IMR-90 (cell line): ENCODE measurements around the gene TENM4. TPM values are rescaled to one million over a fixed set of nuclear protein-coding genes. Genes with fewer than 3 reads are reported as not detected.

Source experiments
- ATAC-seq: fragments of 200-7000 bp; cut with Tn5 transposase; 2 replicates; pipeline ENCODE4 v1.9.1; 2020; ENCODE audit warnings: low read depth, mild to moderate bottlenecking, moderate library complexity
- BruUV-seq: library from RNA; stranded (reverse); fragments of 400-500 nt; replicated peaks from 2 replicates; lab custom pipeline; 2021; lab: Mats Ljungman, UMichigan
- CTCF ChIA-PET: fragments of 300-600 bp; formaldehyde crosslinking; extraction: SDS; loops from one replicate; lab custom pipeline; 2021; ENCODE audit warnings: antibody characterized with exemption; lab: Yijun Ruan, JAX
- POLR2A ChIA-PET: fragments of 300-600 bp; sonication (Branson Sonifier 250); formaldehyde crosslinking; loops from one replicate; lab custom pipeline; 2022; ENCODE audit warnings: antibody characterized with exemption; ENCODE audit not compliant: unreplicated experiment; lab: Charles Lee
- DNase-seq: peaks from one replicate; pipeline ENCODE4 v3.0.0; 2013
- H2AFZ ChIP-seq: replicated peaks from 2 replicates; pipeline ENCODE3; 2013; ENCODE audit warnings: low read length, mild to moderate bottlenecking; ENCODE audit not compliant: poor library complexity
- H2AK5ac ChIP-seq: 2 replicates; pipeline ENCODE4 v1.6.1; 2013; ENCODE audit warnings: low read depth, low read length, inconsistent platforms
- H2AK9ac ChIP-seq: replicated peaks from 2 replicates; pipeline ENCODE3; 2013; ENCODE audit warnings: mild to moderate bottlenecking, low read depth, low read length, moderate library complexity; ENCODE audit not compliant: poor library complexity
- H2BK120ac ChIP-seq: 2 replicates; pipeline ENCODE4 v1.6.1; 2013; ENCODE audit warnings: low read depth, low read length, inconsistent platforms
- H2BK15ac ChIP-seq: 3 replicates; pipeline ENCODE4 v1.6.1; 2013; ENCODE audit warnings: low read depth, low read length, inconsistent platforms
- H2BK20ac ChIP-seq: 2 replicates; pipeline ENCODE4 v1.6.1; 2013; ENCODE audit warnings: low read depth, mild to moderate bottlenecking, inconsistent platforms, low read length, moderate library complexity
- H2BK5ac ChIP-seq: 2 replicates; pipeline ENCODE4 v1.6.1; 2013; ENCODE audit warnings: mild to moderate bottlenecking, low read depth, low read length, inconsistent platforms; ENCODE audit not compliant: poor library complexity, severe bottlenecking
- H3K14ac ChIP-seq: replicated peaks from 2 replicates; pipeline ENCODE4 v1.6.1; 2013; ENCODE audit warnings: low read depth, low read length, inconsistent platforms
- H3K18ac ChIP-seq: 2 replicates; pipeline ENCODE4 v1.6.1; 2013; ENCODE audit warnings: low read depth, low read length, control low read depth
- H3K23ac ChIP-seq: 2 replicates; pipeline ENCODE4 v1.6.1; 2013; ENCODE audit warnings: low read depth, low read length, inconsistent platforms
- H3K27ac ChIP-seq: 2 replicates; pipeline ENCODE4 v1.5.1; 2013; ENCODE audit warnings: mild to moderate bottlenecking, control low read depth, low read length; ENCODE audit not compliant: insufficient read depth
- H3K27me3 ChIP-seq: 2 replicates; pipeline ENCODE4 v1.6.1; 2013; ENCODE audit warnings: low read length; ENCODE audit not compliant: control insufficient read depth, insufficient read depth
- H3K36me3 ChIP-seq: 2 replicates; pipeline ENCODE4 v1.6.1; 2013; ENCODE audit warnings: low read length, mixed read lengths; ENCODE audit not compliant: control insufficient read depth, insufficient read depth
- H3K4ac ChIP-seq: 2 replicates; pipeline ENCODE4 v1.6.1; 2013; ENCODE audit warnings: low read depth, low read length, inconsistent platforms
- H3K4me1 ChIP-seq: 2 replicates; pipeline ENCODE4 v1.6.1; 2013; ENCODE audit warnings: low read length, mixed read lengths; ENCODE audit not compliant: control insufficient read depth, insufficient read depth
- H3K4me2 ChIP-seq: 2 replicates; pipeline ENCODE4 v1.6.1; 2013; ENCODE audit warnings: low read depth, mild to moderate bottlenecking, control low read depth, low read length, moderate library complexity
- H3K4me3 ChIP-seq: 2 replicates; pipeline ENCODE4 v1.5.1; 2013; ENCODE audit warnings: low read depth, mild to moderate bottlenecking, control low read depth, low read length, moderate library complexity; ENCODE audit not compliant: insufficient read depth
- H3K56ac ChIP-seq: 2 replicates; pipeline ENCODE4 v1.6.1; 2013; ENCODE audit warnings: low read length, inconsistent platforms; ENCODE audit not compliant: insufficient read depth; ENCODE audit errors: extremely low read depth
- H3K79me1 ChIP-seq, 2 experiments: 2 replicates each; pipeline ENCODE4 v1.6.1; 2013; ENCODE audit warnings: low read length in 2 of 2, inconsistent platforms in 1 of 2, low read depth in 1 of 2
- H3K9ac ChIP-seq: 2 replicates; pipeline ENCODE4 v1.6.1; 2013; ENCODE audit warnings: low read depth, low read length, control low read depth
- H3K9me1 ChIP-seq: 2 replicates; pipeline ENCODE4 v1.6.1; 2013; ENCODE audit warnings: low read length, inconsistent platforms; ENCODE audit not compliant: insufficient read depth
- H3K9me3 ChIP-seq: 2 replicates; pipeline ENCODE4 v1.6.1; 2013; ENCODE audit warnings: low read length; ENCODE audit not compliant: control insufficient read depth, insufficient read depth
- H4K20me1 ChIP-seq: 2 replicates; pipeline ENCODE4 v1.6.1; 2013; ENCODE audit warnings: low read length, inconsistent platforms; ENCODE audit not compliant: insufficient read depth
- H4K5ac ChIP-seq: 2 replicates; pipeline ENCODE4 v1.6.1; 2013; ENCODE audit warnings: mild to moderate bottlenecking, low read depth, low read length, control low read depth
- H4K8ac ChIP-seq, 2 experiments: 2 replicates each; pipeline ENCODE4 v1.6.1; 2013; ENCODE audit warnings: low read depth in 2 of 2, low read length in 2 of 2, control low read depth in 1 of 2, inconsistent platforms in 1 of 2
- H4K91ac ChIP-seq: 2 replicates; pipeline ENCODE4 v1.6.1; 2013; ENCODE audit warnings: low read depth, low read length, inconsistent platforms; ENCODE audit not compliant: insufficient read depth
- CEBPB ChIP-seq: IDR thresholded peaks from 2 replicates; pipeline ENCODE4 v1.6.1; 2012; ENCODE audit warnings: low read depth, low read length, improper control_type of control experiment
- CHD1 ChIP-seq: IDR thresholded peaks from 2 replicates; pipeline ENCODE4 v1.6.1; 2012; ENCODE audit warnings: low read depth, low read length, improper control_type of control experiment
- ELK1 ChIP-seq: fragments of 150-350 bp; IDR thresholded peaks from 2 replicates; pipeline ENCODE4 v1.6.1; 2016; ENCODE audit warnings: low read depth, mild to moderate bottlenecking, low read length, moderate library complexity, borderline replicate concordance
- FOS ChIP-seq: fragments of 150-350 bp; IDR thresholded peaks from 2 replicates; pipeline ENCODE4 v1.6.1; 2016; ENCODE audit warnings: low read depth, low read length
- MAZ ChIP-seq: IDR thresholded peaks from 2 replicates; pipeline ENCODE4 v1.6.1; 2012; ENCODE audit warnings: low read depth, mild to moderate bottlenecking, low read length, improper control_type of control experiment, moderate library complexity, borderline replicate concordance
- NFE2L2 ChIP-seq: fragments of 150-350 bp; IDR thresholded peaks from 2 replicates; pipeline ENCODE4 v1.6.1; 2016; ENCODE audit warnings: low read depth, mild to moderate bottlenecking, low read length
- POLR2A ChIP-seq: IDR thresholded peaks from 2 replicates; pipeline ENCODE4 v1.6.1; 2012; ENCODE audit warnings: mild to moderate bottlenecking, low read depth, low read length
- RAD21 ChIP-seq: IDR thresholded peaks from 2 replicates; pipeline ENCODE4 v1.6.1; 2012; ENCODE audit warnings: low read length, improper control_type of control experiment
- RCOR1 ChIP-seq: IDR thresholded peaks from 2 replicates; pipeline ENCODE4 v1.6.1; 2012; ENCODE audit warnings: mild to moderate bottlenecking, low read length, improper control_type of control experiment; ENCODE audit not compliant: insufficient replicate concordance
- RFX5 ChIP-seq: IDR thresholded peaks from 2 replicates; pipeline ENCODE4 v1.8.0; 2012; ENCODE audit warnings: low read depth, mild to moderate bottlenecking, low read length, moderate library complexity
- SMC3 ChIP-seq: fragments of 150-350 bp; IDR thresholded peaks from 2 replicates; pipeline ENCODE4 v1.6.1; 2016; ENCODE audit warnings: low read depth, mild to moderate bottlenecking, antibody characterized with exemption, low read length, moderate library complexity
- WGBS, 2 experiments: methylation state at CpG; one replicate each; pipeline versions ENCODE4 v1.1.5 to v1.1.7; 2013; ENCODE audit warnings: missing lambda C conversion rate in 2 of 2; ENCODE audit not compliant: insufficient read length in 1 of 2; ENCODE audit errors: extremely low coverage in 2 of 2; 5-methylcytosine and 5-hydroxymethylcytosine counted together
- dilution Hi-C: fragments of 300-500 bp; cut with HindIII; formaldehyde crosslinking; loops from one replicate; pipeline ENCODE4 v1.14.3; 2018; ENCODE audit warnings: low sequenced_read_pairs; ENCODE audit not compliant: unreplicated experiment
- in situ Hi-C: fragments of 300-500 bp; cut with MboI; formaldehyde crosslinking; loops from 3 replicates; pipeline ENCODE4 v1.14.3; 2019; ENCODE audit warnings: low sequenced_read_pairs, inconsistent platforms, mixed read lengths
- intact Hi-C: fragments of 100-400 bp; cut with micrococcal nuclease; formaldehyde crosslinking; loops from 2 replicates; pipeline ENCODE4 v1.10.0; 2022
- polyA plus RNA-seq, 3 experiments: library from polyadenylated mRNA; depleted of rRNA; stranded (reverse); fragments of >200 nt; gene quantifications; 2 replicates each; pipeline ENCODE4 v1.2.3, GENCODE V29; 2012; ENCODE audit warnings: low replicate concordance in 1 of 3
- total RNA-seq: library from RNA; depleted of rRNA; stranded (reverse); fragments of >200 nt; gene quantifications from 2 replicates; pipeline ENCODE4 v1.2.3, GENCODE V29; 2012
- TF ChIP-seq, protein P1 (sequence below): conservative IDR thresholded peaks from 2 replicates; pipeline ENCODE4 v1.5.1; 2012; ENCODE audit warnings: mild to moderate bottlenecking, low read depth, low read length, improper control_type of control experiment

TENM4 gene
- total and polyA plus RNA-seq, 2 of the 4 experiments (the other 2 are of a cell fraction) = 7.4 to 9.0 TPM

DNA sequence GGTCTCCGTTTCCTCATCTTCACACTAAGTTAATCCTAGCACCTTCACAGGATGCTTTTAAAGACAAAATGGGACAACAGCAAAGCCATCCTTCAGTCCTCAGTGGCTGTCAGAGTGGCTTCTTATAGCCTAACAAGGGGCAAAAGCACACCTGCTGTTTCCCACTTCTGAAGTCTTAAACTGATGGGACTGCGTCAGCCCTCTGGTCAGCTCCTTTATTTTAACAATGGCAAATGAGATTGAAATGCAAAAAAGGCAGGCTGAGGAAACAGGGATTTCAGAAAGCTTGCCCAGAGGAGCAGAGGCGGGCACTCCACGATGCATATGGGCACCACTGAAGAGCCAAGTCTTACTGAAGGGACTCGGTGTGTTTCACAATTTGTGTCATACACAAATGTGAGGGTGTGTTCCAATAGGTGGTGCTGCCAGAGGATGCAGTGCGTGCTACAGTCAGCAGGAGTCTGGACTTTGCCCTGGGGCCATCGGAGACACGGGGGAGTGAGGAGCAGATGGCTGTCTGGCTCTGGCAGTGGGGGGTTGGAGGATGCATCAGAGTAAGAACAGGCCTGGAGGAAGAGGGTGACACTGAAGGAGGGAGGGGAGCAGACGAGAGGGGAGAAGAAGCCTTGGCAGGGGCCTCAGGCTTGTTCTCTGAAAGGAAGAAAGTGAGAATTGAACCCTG lies 47.3 kb downstream of the TENM4 start:
- Histone ChIP-seq H4K91ac (no peak overlapping the region), H3K27ac (no peak overlapping the region), H2AK5ac (no peak overlapping the region), H3K9ac (no peak overlapping the region), H4K20me1 (no peaks in the 10 kb centered on the region), H2BK120ac (no peak overlapping the region), H3K14ac (no peak overlapping the region), H3K4me2 (no peak overlapping the region), H3K79me1 (peaks cover 0 to 9% of the 10 kb centered on the region in 2 experiments; a peak in 2 of 4 replicates), H3K36me3 (no peaks in the 10 kb centered on the region), H3K4me1 (peaks cover 7% of the 10 kb centered on the region; the same call in 1 of the 2 replicates), H2AK9ac (no peak overlapping the region), H2AFZ (peak overlapping the region; percentile 2), H3K9me1 (peaks cover 3% of the 10 kb centered on the region; the same call in 1 of the 2 replicates), H4K8ac (no peak overlapping the region), H3K4ac (no peak overlapping the region), H3K23ac (no peak overlapping the region), H3K4me3 (no peak overlapping the region), H2BK5ac (no peak overlapping the region), H2BK15ac (no peak overlapping the region), H3K56ac (no peak overlapping the region), H3K9me3 (no peaks in the 10 kb centered on the region), H4K5ac (no peak overlapping the region), H3K27me3 (no peaks in the 10 kb centered on the region), H3K18ac (no peak overlapping the region), H2BK20ac (no peak overlapping the region)
- 93% methylated on average over 3 of the region's 9 CpGs; no CpG with 5 or more reads in 1 of the 2 experiments for WGBS, 2 experiments
- dilution Hi-C loops (no loop called here), intact Hi-C loops (no loop called here), in situ Hi-C loops (no loop called here)
- ATAC-seq (no peak), DNase-seq (no peak)
- POLR2A ChIA-PET = no interaction called here
- no peak for TF ChIP-seq RAD21
- no peak for TF ChIP-seq CHD1
- TF ChIP-seq NFE2L2 = no peak
- no peak for TF ChIP-seq SMC3
- no peak for TF ChIP-seq CEBPB
- TF ChIP-seq RCOR1 = no peak
- no peak for TF ChIP-seq ELK1
- TF ChIP-seq MAZ = no peak
- TF ChIP-seq FOS = no peak
- TF ChIP-seq, protein P1, sequence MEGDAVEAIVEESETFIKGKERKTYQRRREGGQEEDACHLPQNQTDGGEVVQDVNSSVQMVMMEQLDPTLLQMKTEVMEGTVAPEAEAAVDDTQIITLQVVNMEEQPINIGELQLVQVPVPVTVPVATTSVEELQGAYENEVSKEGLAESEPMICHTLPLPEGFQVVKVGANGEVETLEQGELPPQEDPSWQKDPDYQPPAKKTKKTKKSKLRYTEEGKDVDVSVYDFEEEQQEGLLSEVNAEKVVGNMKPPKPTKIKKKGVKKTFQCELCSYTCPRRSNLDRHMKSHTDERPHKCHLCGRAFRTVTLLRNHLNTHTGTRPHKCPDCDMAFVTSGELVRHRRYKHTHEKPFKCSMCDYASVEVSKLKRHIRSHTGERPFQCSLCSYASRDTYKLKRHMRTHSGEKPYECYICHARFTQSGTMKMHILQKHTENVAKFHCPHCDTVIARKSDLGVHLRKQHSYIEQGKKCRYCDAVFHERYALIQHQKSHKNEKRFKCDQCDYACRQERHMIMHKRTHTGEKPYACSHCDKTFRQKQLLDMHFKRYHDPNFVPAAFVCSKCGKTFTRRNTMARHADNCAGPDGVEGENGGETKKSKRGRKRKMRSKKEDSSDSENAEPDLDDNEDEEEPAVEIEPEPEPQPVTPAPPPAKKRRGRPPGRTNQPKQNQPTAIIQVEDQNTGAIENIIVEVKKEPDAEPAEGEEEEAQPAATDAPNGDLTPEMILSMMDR = no peak
- no peak for TF ChIP-seq POLR2A
- no peak for TF ChIP-seq RFX5
- BruUV-seq = no TSS peak
- CTCF ChIA-PET = no interaction called here
